LNCaP clone FGC (cell line): ENCODE results near the gene DAG1.
A peak's percentile ranks its signal among the peaks of the same experiment; 100 is the strongest.

ENCODE experiments used
- DNase-seq: peaks from one replicate; pipeline ENCODE4 v3.0.0-alpha.2; 2011; ENCODE audit warnings: low read depth
- H3K4me3 ChIP-seq: 2 replicates; pipeline ENCODE4 v1.5.1; 2011; ENCODE audit warnings: mild to moderate bottlenecking, low read depth, low read length, control low read depth
- CTCF ChIP-seq: IDR thresholded peaks from 2 replicates; pipeline ENCODE4 v1.5.1; 2012; ENCODE audit warnings: mild to moderate bottlenecking; ENCODE audit not compliant: control insufficient read depth, insufficient read depth; ENCODE audit errors: extremely low read depth

The DAG1 gene

DNA sequence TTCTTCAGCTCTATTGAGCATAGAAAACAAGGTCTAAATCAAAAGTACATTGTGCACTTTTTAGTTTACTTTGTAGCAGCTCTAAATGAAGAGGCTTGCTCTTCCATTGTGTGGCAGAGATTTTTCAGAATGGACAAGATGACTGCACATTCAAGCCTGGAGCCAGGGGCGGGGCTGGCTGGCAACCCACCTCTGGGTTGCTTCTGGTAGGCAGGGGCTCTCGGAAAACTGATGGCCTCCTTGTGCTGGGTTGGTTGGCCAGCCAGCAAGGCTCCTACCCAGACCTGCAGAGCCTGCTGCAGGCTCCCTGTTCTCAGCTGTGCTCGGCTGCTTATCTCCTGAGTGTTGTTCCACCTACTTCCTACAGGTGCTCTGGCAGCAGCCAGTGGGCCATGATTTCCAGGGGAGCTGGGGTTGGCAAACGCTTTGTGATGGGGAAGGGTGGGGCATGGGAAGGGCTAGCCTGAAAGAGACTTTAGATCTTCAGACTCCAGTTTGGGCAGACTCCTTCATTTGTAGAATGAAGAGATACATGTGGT, 93.0 kb downstream of the DAG1 start:
- TF ChIP-seq CTCF, result no peak
- DNase-seq, result peak; percentile 54
- no peak overlapping the region for H3K4me3 ChIP-seq

- no peak for DNase-seq
- TF ChIP-seq CTCF, result no peak
- H3K4me3 ChIP-seq, result no peak overlapping the region
These were observed 93.7 kb downstream of the DAG1 start for GRCh38 chr3:49563766-49564165.

GRCh38 chr3:49566312-49566711, 96.2 kb downstream of the DAG1 start:
- DNase-seq, result no peak
- TF ChIP-seq CTCF, result no peak

GRCh38 chr3:49567406-49567805, 97.3 kb downstream of the DAG1 start:
- no peak for TF ChIP-seq CTCF
- DNase-seq, result no peak
- no peak overlapping the region for H3K4me3 ChIP-seq

More at GRCh38 chr3:49566312-49566711, 96.2 kb downstream of the DAG1 start:
- H3K4me3 ChIP-seq, result no peak overlapping the region

DNA sequence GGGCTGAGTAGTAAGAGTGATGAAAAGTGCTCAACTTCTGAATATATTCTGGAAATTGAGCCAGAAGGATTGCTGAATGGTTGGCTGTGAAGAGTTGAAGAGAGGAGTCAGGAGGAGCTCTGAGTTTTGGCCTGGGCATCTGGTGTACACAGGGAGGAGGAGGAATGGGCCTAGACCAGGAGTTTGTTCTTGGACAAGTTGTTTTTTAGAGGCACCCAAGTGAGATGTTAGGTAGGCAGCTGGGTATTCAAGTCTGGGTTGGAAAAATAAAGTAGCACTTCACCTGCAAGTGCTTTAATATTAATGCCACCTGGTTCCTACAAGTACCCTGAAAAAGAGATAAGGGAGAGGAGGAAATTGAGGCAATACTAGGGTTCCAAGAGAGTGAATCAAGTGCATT, 98.9 kb downstream of the DAG1 start:
- no peak for TF ChIP-seq CTCF
- H3K4me3 ChIP-seq, result no peak overlapping the region
- no peak for DNase-seq

DNA sequence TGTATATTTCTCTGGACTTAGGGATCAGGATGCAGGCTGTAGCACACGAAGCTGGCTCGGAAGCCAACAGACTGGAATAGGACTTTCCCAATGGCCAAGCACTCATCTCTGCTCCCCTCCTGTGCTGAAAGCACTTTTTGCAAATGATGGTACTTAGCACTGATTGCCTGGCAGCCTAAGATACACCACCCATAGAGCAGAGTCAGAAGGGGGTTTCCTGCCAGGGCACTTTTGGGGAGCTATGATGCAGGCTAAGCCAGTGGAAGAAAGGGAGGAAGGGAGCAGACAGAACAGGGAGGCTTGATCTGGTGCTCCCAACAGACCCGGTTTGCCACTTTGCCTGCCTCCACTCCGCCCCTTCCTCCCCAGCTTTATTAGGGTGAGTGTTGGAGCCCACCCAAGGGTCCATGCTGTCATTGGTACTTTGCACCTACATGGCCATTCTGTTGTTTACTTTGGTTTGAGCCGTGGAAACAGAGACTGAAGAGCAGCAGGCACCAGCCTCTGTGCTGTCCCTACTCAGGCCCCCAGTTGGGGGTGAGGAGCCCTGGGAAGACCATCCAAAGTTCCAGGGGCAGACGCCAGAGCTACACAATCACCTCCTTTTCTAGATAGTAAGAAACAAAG, 100.1 kb downstream of the DAG1 start:
- no peak overlapping the region for H3K4me3 ChIP-seq
- DNase-seq, result no peak
- no peak for TF ChIP-seq CTCF

GRCh38 chr3:49582177-49582576, 112.1 kb downstream of the DAG1 start:
- H3K4me3 ChIP-seq, result no peak overlapping the region
- no peak for DNase-seq
- TF ChIP-seq CTCF, result no peak
